Nasal cavity respiratory epithelium epithelial cell of viscerocranial mucosa (primary cell): ENCODE data around the gene MBD3L1. TPM values are rescaled to one million over a fixed set of nuclear protein-coding genes. Genes with fewer than 3 reads are reported as not detected.

ENCODE experiments used
- total RNA-seq: library from RNA; depleted of rRNA; stranded (reverse); fragments of >200 nt; gene quantifications from 2 replicates; pipeline ENCODE4 v1.2.3, GENCODE V29; 2014

MBD3L1 gene
- total RNA-seq: not detected in 2 replicates

GRCh38 chr19:8832132-8833021 lies at the start of gene MBD3L1, which contains the start of gene ZNF558:
Gene MBD3L1, plus strand, starts transcription at chr19:8832377. Its CDS starts 10,302 bp downstream, at chr19:8842679.
Gene ZNF558, minus strand, starts transcription at chr19:8832304. Its CDS starts 9,645 bp downstream, at chr19:8822659.

Other genes starting within 250 kb of the MBD3L1 start
- gene ADAMTS10, start 221.7 kb upstream of the MBD3L1 start, total RNA-seq: 0.36 TPM in 1 of 2 replicates, not detected in the other
- gene NFILZ, start 201.7 kb upstream of the MBD3L1 start, total RNA-seq: not detected in 2 replicates
- gene ACTL9, start 133.6 kb upstream of the MBD3L1 start, total RNA-seq: not detected in 2 replicates
- not detected in 2 replicates for gene OR2Z1, start 110.7 kb upstream of the MBD3L1 start, total RNA-seq
- 37.7 and 58.8 TPM in 2 replicates for gene ZNF558, start 73 bp upstream of the MBD3L1 start, total RNA-seq
- gene MUC16, start 178.0 kb downstream of the MBD3L1 start, total RNA-seq: under 0.01 and 0.85 TPM in 2 replicates